Neural cell (in vitro differentiated cells): ENCODE data around the gene CROCC2.

Source experiments
- CTCF ChIP-seq: fragments of 450-650 bp; IDR thresholded peaks from 2 replicates; pipeline ENCODE4 v1.5.1; 2014; ENCODE audit warnings: antibody characterized with exemption, mild to moderate bottlenecking, moderate library complexity; ENCODE audit not compliant: poor library complexity, severe bottlenecking
- EP300 ChIP-seq: fragments of 450-650 bp; conservative IDR thresholded peaks from 2 replicates; pipeline ENCODE4 v1.6.1; 2014; ENCODE audit warnings: antibody characterized with exemption, mild to moderate bottlenecking, moderate library complexity; ENCODE audit not compliant: poor library complexity, severe bottlenecking
- EZH2 ChIP-seq: fragments of 200-600, 300-800 bp; shearing (Covaris generic), sonication (generic); IDR thresholded peaks from 2 replicates; pipeline ENCODE4 v1.6.1; 2014; ENCODE audit warnings: antibody characterized with exemption, low read length, borderline replicate concordance, mild to moderate bottlenecking; ENCODE audit not compliant: insufficient read depth, poor library complexity, severe bottlenecking
- MXI1 ChIP-seq: fragments of 450-650 bp; conservative IDR thresholded peaks from 2 replicates; pipeline ENCODE4 v1.6.1; 2014; ENCODE audit warnings: antibody characterized with exemption, mild to moderate bottlenecking; ENCODE audit not compliant: poor library complexity, severe bottlenecking
- POLR2AphosphoS5 ChIP-seq: IDR thresholded peaks from 2 replicates; pipeline ENCODE4 v1.6.1; 2012
- RAD21 ChIP-seq: fragments of 450-650 bp; conservative IDR thresholded peaks from 2 replicates; pipeline ENCODE4 v1.6.1; 2014; ENCODE audit warnings: antibody characterized with exemption, mild to moderate bottlenecking, moderate library complexity
- REST ChIP-seq: IDR thresholded peaks from 2 replicates; pipeline ENCODE4 v1.6.1; 2012; ENCODE audit warnings: borderline replicate concordance
- TAF1 ChIP-seq: IDR thresholded peaks from 2 replicates; pipeline ENCODE4 v1.6.1; 2012; ENCODE audit warnings: low read depth

DNA sequence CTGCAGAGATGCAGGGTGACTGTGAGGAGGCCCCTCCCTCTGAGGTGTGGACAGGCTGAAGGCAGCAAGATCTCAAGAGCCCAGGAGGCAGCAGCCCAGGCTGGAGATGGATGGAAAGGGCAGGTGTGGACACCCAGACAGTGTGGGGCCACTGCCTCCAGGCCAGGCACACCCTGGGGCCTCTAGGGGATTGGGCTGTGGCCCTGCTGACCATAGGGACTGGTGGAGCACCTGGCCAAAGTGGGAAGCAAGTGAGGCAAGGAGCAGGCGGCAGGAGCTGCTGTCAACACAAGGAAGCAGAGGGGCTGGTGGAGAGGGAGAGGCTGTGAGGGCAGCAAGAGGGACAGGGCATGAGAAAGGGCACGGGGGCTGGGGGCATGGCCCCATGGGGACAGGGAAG is 103.1 kb downstream of the CROCC2 start:
- TF ChIP-seq CTCF = no peak
- no peak for TF ChIP-seq EP300
- no peak for TF ChIP-seq TAF1
- TF ChIP-seq EZH2 = no peak
- TF ChIP-seq RAD21 = no peak
- TF ChIP-seq REST = no peak
- TF ChIP-seq MXI1 = no peak
- TF ChIP-seq POLR2AphosphoS5 = no peak
